HG02588 (cell line): ENCODE data around the gene HLA-DMA.
"Not testable (repeated sequence)": the region's sequence is repeated elsewhere in the genome, so short reads cannot be mapped to it uniquely, and the experiment has no call there.

ENCODE experiments used
- ATAC-seq: cut with Tn5 transposase; IDR thresholded peaks from one replicate; pipeline ENCODE4 v1.9.1; 2021; ENCODE audit warnings: mild to moderate bottlenecking, moderate library complexity; ENCODE audit not compliant: unreplicated experiment

Gene HLA-DMA

DNA sequence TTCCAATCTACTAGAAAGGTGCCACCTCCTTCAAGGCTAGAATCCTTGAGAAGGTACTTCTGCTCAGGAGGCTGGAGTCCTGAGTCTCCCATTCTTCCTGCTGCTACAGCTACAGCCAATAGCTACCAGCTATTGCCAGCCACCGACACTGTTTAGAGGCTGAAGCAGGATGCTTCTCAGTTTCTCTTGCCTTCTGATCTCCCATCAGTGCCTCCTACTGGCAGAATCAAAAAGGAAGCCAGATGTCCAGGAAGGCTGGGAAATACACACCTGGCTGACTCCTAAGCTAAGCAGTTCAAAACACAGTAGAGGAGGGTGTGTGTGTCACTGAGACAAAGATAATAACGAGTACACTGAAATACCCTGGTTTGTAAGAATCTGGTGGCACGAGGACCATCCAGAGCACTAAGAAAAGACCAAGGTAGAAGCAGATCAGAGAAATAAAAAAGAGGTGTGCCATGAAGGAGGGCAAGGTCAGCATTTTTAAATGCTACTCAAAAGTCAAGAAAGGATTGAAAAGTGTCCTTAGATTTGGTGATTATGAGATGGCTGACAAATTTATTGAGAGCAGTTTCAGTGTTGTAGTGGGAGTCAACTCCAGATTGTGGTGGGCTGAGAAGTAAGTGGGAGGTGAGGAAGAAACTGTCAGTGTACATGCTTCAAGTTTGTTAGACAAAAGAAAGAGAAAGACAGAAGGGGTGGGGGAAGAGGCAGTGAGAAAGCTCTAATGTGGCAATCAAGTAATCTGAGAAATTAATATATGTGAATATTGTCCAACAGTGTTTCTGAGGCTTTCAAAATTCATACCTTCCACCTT is 2.3 kb upstream of the HLA-DMA start:
- ATAC-seq, result no peak

GRCh38 chr6:32954267-32954666 is 1.4 kb upstream of the HLA-DMA start:
- no peak for ATAC-seq

GRCh38 chr6:32953775-32954174 is 878 bp upstream of the HLA-DMA start:
- ATAC-seq, result no peak

DNA sequence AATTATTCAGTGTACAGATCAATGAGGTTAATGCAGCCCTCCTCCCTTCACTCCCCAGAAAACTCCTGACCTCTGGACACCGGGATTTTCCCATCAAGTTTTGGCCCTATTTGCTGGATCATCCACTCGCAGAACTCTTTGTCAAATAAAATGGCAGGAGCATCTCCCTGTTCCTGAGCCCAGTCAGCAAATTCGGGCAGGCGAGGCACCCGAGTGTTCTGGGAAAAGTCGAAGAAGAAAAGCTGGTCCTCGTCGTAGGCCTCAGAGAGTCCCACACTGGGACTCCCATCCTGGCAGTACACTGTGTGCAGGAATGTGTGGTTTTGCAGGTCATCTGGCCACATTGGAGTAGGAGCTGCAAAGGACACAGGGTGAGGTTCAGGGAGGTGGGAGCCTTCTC is 2.4 kb downstream of the HLA-DMA start:
- no peak for ATAC-seq

DNA sequence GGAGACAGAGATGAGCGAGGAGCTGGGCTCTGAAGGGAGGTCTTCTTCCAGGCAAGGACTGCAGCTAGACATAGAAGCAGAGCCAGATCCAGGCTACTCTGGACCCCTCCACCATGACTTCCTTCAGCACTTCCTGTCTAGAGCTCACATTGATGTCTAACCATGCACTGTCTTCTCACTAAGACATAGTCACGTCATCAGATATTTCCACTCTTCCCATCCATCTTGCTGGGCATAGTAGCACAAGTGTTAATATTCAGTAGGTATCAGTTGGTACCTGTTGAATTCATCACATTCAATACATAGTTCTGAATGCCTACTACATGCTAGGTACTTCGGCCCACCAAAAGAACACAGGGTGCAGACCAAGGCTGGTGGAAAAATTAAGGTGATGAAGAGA is 2.9 kb downstream of the HLA-DMA start:
- ATAC-seq, result no peak

GRCh38 chr6:32949113-32949512 is 3.8 kb downstream of the HLA-DMA start:
- ATAC-seq, result no peak

GRCh38 chr6:32947552-32948465 is 5.1 kb downstream of the HLA-DMA start:
- no peak for ATAC-seq

DNA sequence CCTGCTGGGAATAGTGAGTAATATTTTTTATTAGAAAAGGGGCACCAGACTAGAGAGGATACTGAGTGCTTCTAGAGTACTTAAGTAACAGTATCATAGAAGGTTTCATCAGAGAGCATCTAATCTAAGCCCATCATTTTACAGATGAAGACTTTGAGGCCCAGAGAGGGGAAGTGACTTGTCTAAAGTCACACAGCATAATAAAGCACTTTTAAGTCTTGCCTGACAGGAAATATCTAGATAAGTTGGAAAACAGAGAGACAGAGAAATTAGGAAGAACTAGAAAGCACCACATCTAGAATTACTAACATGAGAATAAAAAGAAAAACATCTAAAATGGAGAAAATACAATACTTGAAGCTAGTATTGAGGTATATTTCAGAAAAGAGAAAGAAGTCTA is 6.0 kb downstream of the HLA-DMA start:
- no peak for ATAC-seq

DNA sequence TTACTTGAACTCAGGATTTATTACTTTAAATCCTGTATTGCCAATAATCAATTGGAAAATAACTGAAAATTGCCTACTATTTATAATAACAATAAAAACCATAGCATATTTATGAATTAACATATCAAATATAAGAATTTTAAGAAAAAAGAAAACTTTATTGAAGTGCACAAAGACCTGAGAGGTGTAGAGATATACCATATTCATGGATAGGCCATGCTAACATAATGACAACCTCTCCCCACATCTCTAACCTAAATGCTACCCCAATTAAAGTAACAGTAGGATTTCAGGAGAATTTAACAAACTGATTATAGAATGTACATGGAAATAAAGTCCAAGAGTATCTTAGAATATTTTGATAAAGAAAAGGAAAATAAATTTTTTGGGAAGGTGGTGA is 6.9 kb downstream of the HLA-DMA start:
- ATAC-seq, result no peak

GRCh38 chr6:32945108-32945760 is 7.7 kb downstream of the HLA-DMA start:
- ATAC-seq, result no peak

- ATAC-seq, result peak; percentile 38
Measured at GRCh38 chr6:32943864-32944649, 8.8 kb downstream of the HLA-DMA start.

- not testable (repeated sequence) for ATAC-seq
Measured at GRCh38 chr6:32942555-32943123, 10.3 kb downstream of the HLA-DMA start.

- peak; percentile 48 for ATAC-seq
Measured at GRCh38 chr6:32941214-32941768, 11.6 kb downstream of the HLA-DMA start.

DNA sequence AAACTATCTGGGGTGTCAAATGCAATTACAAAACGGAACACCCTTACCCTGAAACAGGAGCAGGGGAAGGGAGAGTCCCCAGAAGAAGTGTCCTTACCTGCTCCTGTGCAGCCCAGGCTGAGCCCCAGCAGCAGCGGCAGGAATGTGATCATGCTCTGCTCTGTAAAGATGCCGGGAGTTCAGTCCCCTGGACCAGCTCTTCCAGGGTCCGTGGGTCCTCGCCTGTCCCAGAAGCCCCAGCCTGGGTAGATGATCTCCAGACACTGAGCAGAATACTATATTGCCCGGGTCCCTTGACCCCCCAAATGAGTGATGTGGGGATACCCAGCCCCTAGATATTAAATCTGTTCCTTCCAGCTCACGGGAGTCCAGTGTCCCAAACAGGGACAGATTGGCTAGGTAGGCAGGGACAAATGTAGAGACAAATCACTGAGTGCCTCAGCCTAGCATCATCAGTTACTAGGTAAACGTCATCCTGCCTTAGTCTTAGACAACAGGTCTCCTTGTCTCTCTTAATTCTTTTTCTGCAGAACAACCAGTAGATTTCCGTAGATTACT is 12.2 kb downstream of the HLA-DMA start, which contains the start of gene HLA-DMB:
TSS of gene HLA-DMB (minus strand) at position 373 of the 558 bp plus-strand sequence. CDS start at position 152, 221 bp downstream.
- peak; percentile 63 for ATAC-seq

DNA sequence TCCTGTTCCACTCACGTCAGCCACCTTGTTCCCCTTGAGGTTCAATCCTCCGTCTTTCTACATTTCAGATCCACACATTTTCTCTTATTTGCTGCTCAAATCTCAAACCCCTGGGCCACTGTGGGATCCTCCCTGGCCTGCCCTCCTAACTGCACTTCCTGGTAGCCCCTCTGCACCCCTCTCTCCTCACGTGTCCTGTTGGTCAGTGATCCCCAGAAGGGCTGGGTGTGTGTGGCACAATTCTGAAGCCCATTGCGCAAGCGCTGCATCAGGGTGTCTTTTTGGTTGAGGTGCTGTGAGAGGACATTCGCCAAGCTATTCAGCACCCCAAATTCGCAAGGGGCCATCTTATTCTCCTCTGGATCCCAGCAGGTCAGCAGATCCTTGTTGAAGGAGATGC is 14.4 kb downstream of the HLA-DMA start:
- no peak for ATAC-seq

DNA sequence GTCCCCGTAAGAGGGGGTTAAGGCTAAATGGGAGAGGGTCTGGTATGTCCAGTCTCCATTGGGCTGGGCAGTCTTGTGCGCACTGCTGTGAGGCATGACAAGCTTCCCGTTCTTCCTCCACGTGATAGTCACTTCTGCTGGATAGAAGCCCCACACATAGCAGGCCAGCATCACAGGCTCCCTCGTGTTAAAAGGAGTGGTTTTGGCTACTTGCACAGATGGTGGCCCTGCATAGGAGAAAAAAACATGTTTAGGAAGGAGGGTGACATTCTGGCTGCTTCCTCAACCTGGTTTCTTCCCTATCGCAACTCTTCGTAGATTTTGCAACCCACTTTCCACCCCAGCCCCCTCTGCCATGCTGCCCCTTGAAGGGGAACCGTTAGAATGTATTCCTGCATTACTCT is 15.7 kb downstream of the HLA-DMA start:
- ATAC-seq, result no peak

DNA sequence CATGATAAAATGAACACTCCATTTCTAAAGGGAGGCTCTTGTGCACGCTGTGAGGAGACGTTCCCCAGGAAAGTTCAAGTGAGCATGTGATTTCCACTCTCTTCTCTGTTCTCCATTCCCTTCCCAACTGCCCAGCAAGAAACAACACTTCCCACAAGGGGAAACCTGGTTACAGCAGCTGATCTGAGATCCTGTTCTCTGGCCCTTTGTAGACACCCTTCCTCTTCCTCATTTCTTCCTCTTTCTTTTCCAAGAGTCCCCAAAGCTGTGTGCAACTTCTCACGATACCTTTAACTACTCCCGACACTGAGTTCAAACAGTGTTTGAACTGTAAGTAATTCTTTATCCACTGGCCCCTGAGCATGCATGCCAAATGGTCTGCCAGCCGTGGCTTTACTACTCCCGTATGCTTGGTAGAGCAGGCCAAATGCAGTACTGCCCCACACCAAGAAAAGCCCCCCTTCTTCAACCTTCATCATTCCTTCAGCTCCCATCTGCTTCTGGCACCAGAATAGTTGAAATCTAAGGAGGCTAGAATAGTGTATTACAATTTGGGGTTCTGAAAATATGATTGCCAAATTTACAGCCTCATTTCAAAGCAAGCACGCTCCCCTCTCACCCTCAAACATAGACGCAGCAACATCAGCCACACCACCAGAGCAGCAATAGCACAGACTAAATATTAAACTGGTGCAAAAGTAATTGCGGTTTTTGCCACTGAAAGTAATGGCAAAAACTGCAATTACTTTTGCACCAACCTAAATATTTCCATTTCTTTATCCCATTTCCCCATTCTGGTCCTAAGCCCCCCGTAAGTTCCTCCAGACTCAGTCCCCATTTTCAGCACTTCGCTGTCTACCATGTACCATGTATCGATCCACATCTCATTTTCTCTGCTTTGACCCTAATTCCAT is 16.4 kb downstream of the HLA-DMA start:
- ATAC-seq, result no peak

GRCh38 chr6:32935551-32936238 is 17.2 kb downstream of the HLA-DMA start:
- ATAC-seq, result no peak
